A549 treated with dexamethasone at 1 μM for 4 hours (cell line): ENCODE data around the gene FAM200C. TPM values are rescaled to one million over a fixed set of nuclear protein-coding genes. Genes with fewer than 3 reads are reported as not detected.

ENCODE experiments used
- total RNA-seq: library from RNA; stranded (reverse); fragments of 200-300 nt; extraction: Qiagen RNA extraction; gene quantifications from 5 replicates; pipeline ENCODE4 v1.2.3, GENCODE V29; 2022

The FAM200C gene
- total RNA-seq: 1.2 to 1.7 TPM (median 1.6 TPM) in 5 replicates

GRCh38 chr5:160399402-160400353 is at the start of gene FAM200C:
Gene FAM200C, minus strand, starts transcription at chr5:160400054. Its CDS starts 4,564 bp downstream, at chr5:160395490.

DNA sequence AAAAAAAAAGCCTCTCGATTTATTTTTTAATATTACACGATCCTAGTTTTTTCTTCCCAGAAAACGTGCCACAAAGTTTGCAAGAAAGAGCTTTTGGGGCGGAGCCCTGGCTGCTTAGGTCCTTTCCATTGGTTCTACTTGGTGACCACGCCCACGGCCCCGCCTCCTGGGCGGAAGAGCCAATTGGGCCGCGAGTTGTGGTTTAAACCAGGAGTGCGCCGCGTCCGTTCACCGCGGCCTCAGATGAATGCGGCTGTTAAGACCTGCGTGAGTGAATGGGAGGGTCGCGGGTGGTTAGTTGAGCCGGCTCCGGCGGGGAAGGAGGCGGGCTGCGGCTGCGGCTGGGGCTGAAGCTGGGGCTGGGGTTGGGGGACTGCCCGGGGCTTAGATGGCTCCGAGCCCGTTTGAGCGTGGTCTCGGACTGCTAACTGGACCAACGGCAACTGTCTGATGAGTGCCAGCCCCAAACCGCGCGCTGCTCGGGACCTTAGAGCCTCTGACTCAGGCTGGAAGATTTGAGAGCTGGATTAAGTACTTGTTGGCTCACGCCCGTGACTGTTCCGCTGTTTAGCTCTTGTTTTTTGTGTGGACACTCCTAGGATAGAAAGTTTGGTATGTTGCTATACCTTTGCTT is 21.9 kb upstream of the FAM200C start, which contains the start of gene PTTG1:
Gene PTTG1 (plus strand): TSS at position 231 of the 634 bp plus-strand sequence. CDS start 458 bp downstream, outside the sequence.

DNA sequence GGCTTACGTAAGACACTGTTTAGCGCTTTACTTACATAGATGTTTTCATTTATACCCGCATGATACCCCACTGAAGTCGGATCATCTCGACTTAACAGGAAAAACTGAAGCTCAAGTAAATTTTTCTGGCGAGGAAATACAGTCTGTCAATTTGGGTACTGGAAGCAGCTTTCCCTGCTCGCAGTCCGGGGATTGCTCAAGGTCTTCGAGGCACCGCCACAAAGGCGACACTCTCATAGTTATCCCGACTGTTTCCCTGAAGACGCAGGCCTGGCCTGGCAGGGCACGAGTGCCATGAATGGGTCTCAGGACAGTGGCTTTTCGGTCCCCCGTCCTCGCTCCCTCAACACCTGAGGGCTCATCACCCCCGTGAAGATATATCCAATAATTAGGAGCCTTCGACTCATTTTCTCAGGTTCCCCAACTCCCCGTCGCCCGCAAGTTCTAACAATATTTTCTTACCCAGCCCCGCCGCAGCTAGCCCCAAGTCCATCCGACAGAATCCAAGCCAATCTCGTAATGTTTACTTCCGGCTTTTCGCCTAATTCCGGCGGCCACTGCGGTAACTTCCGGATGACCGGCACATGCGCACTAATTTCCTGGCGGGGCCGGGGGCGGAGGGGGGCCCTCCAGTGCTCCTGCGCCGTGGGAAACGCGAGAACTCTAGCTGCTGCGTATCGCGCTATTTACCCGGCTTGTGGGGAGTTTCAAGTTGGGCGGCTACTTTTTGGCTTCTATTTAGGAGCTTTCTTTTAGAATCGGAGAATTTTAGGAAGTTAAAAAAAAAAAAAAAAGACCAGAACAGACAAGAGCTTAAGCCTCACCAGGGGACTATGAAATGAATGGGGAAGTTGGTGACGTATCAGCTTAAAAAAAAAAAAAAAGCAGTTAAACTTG is 19.0 kb upstream of the FAM200C start, which contains the start of gene SLU7:
Gene SLU7 (minus strand): TSS at position 521 of the 897 bp plus-strand sequence. CDS start 3,787 bp downstream, outside the sequence.

DNA sequence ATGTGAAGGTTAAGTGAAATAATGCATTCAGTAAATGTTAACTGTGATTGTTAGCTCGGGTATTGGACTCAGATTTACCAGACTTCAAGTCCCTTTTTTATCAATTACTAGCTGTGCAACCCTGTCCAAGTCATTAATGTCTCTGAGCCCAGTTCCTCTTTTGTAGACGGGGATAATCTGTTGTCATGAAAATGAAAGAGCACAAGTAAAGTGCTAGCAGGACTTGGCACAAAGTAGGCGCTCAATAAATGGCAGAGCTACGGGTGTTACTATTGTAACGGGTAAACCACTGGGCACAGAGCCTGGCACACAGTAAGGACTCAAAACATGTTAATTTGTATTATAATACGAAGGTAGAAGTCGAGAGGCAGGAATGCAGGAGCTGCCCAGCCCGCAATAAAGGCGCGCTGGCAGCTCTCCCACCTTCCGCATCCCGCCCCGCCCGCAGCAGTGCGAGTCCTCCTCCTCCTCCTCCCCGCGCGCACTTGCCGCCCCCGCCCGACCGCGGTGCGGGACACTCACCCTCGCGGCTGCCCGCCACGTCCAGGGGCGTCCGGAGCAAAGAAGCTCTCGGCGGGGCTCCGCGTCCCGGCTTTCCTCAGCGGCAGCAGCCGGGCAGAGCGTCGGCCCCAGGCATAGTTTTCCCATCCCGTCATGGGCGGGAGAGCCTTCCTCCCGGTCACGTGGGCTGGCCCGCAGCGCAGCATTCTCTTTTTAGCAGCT is 29.7 kb downstream of the FAM200C start, which contains the start of gene C1QTNF2:
Gene C1QTNF2 (minus strand): TSS at position 637 of the 723 bp plus-strand sequence. CDS start 15,615 bp downstream, outside the sequence.

Other genes with a start within 250 kb of the FAM200C start
- 0.76 to 1.8 TPM (median 1.1 TPM) in 5 replicates for gene FABP6, start 170.5 kb downstream of the FAM200C start, total RNA-seq
- 9.2 to 14.0 TPM (median 12.1 TPM) in 5 replicates for gene CCNJL, start 87.5 kb downstream of the FAM200C start, total RNA-seq
- gene C1QTNF2, start 29.4 kb downstream of the FAM200C start, total RNA-seq: 0.08 to 0.16 TPM (median 0.09 TPM) in 5 replicates
- gene SLU7, start 19.0 kb upstream of the FAM200C start, total RNA-seq: 36.7 to 67.9 TPM (median 42.0 TPM) in 5 replicates
- gene PTTG1, start 21.8 kb upstream of the FAM200C start, total RNA-seq: 175 to 296 TPM (median 182 TPM) in 5 replicates